Measurements from ENCODE around the gene NMBR.
"Not testable (repeated sequence)": the region's sequence is repeated elsewhere in the genome, so short reads cannot be mapped to it uniquely, and the experiment has no call there.

Gene NMBR

GRCh38 chr6:142055219-142055618, 91.7 kb downstream of the NMBR start:
- no peak for DNase-seq

- no peak for DNase-seq
Observed at GRCh38 chr6:142051404-142051803, 95.5 kb downstream of the NMBR start.

- no peak for DNase-seq
Observed at GRCh38 chr6:142048593-142048980, 98.3 kb downstream of the NMBR start.

GRCh38 chr6:142047934-142048592, 98.9 kb downstream of the NMBR start:
- DNase-seq: no peak

GRCh38 chr6:142045380-142046278, 101.3 kb downstream of the NMBR start:
- DNase-seq: no peak

GRCh38 chr6:142035890-142036289, 111.0 kb downstream of the NMBR start:
- no peak for DNase-seq

- DNase-seq: no peak
Observed at GRCh38 chr6:142031035-142031434, 115.9 kb downstream of the NMBR start.

GRCh38 chr6:142030115-142030619, 116.8 kb downstream of the NMBR start:
- DNase-seq: no peak

GRCh38 chr6:142028527-142028926, 118.4 kb downstream of the NMBR start:
- DNase-seq: no peak

- not testable (repeated sequence) for DNase-seq
Observed at GRCh38 chr6:142027804-142028203, 119.1 kb downstream of the NMBR start.

GRCh38 chr6:142027074-142027473, 119.8 kb downstream of the NMBR start:
- DNase-seq: no peak

GRCh38 chr6:142026471-142026870, 120.5 kb downstream of the NMBR start:
- no peak for DNase-seq
